Neuronal stem cell (in vitro differentiated cells): ENCODE data around the gene RRM2.

Experiments used
- DNase-seq: peaks from one replicate; pipeline ENCODE4 v3.0.0-alpha.2; 2013; ENCODE audit warnings: low spot score
- H2AFZ ChIP-seq: one replicate; pipeline ENCODE4 v1.6.1; 2013; ENCODE audit warnings: mild to moderate bottlenecking, low read length, inconsistent platforms
- H2AK5ac ChIP-seq: 2 replicates; pipeline ENCODE4 v1.6.1; 2013; ENCODE audit warnings: low read depth, mild to moderate bottlenecking, inconsistent platforms, low read length, moderate library complexity, mixed read lengths
- H2BK120ac ChIP-seq: 2 replicates; pipeline ENCODE4 v1.6.1; 2013; ENCODE audit warnings: low read depth, mild to moderate bottlenecking, inconsistent platforms, low read length, moderate library complexity, mixed read lengths
- H2BK12ac ChIP-seq: one replicate; pipeline ENCODE4 v1.6.1; 2013; ENCODE audit warnings: low read length, inconsistent platforms
- H2BK15ac ChIP-seq: 2 replicates; pipeline ENCODE4 v1.6.1; 2013; ENCODE audit warnings: mild to moderate bottlenecking, low read length, inconsistent platforms, mixed read lengths
- H2BK5ac ChIP-seq: one replicate; pipeline ENCODE4 v1.6.1; 2013; ENCODE audit warnings: inconsistent platforms, mild to moderate bottlenecking, low read length, moderate library complexity
- H3K14ac ChIP-seq: one replicate; pipeline ENCODE4 v1.6.1; 2013; ENCODE audit warnings: low read length, inconsistent platforms
- H3K18ac ChIP-seq: 2 replicates; pipeline ENCODE4 v1.6.1; 2013; ENCODE audit warnings: low read length, inconsistent platforms
- H3K23ac ChIP-seq: 2 replicates; pipeline ENCODE4 v1.6.1; 2013; ENCODE audit warnings: low read depth, mild to moderate bottlenecking, mixed read lengths, low read length, inconsistent platforms; ENCODE audit not compliant: poor library complexity
- H3K27ac ChIP-seq: replicated peaks from 3 replicates; pipeline ENCODE4 v1.5.1; 2013; ENCODE audit warnings: low read length, inconsistent platforms
- H3K27me3 ChIP-seq, 3 experiments: 2 replicates each; pipeline ENCODE4 v1.6.1; 2013; ENCODE audit warnings: low read length in 3 of 3, mild to moderate bottlenecking in 2 of 3, inconsistent platforms in 1 of 3, low read depth in 1 of 3, mixed read lengths in 1 of 3, moderate library complexity in 1 of 3; ENCODE audit not compliant: control insufficient read depth in 3 of 3, insufficient read depth in 3 of 3
- H3K36me3 ChIP-seq, 2 donors: replicated peaks in 1 of 2; 2 replicates each; pipeline ENCODE4 v1.6.1; 2013; ENCODE audit warnings: low read length in 2 of 2; ENCODE audit not compliant: control insufficient read depth in 2 of 2, insufficient read depth in 2 of 2
- H3K4ac ChIP-seq: 2 replicates; pipeline ENCODE4 v1.6.1; 2013; ENCODE audit warnings: inconsistent platforms, mild to moderate bottlenecking, low read length, moderate library complexity
- H3K4me1 ChIP-seq, 2 donors: 1 replicate in 1 of 2; 2 replicates in 1 of 2; pipeline ENCODE4 v1.6.1; 2013; ENCODE audit warnings: low read length in 2 of 2, low read depth in 1 of 2; ENCODE audit not compliant: control insufficient read depth in 2 of 2, insufficient read depth in 1 of 2
- H3K4me2 ChIP-seq: one replicate; pipeline ENCODE4 v1.6.1; 2013; ENCODE audit warnings: mild to moderate bottlenecking, low read length, inconsistent platforms; ENCODE audit not compliant: insufficient read depth, poor library complexity, severe bottlenecking
- H3K4me3 ChIP-seq, 2 donors: 2 replicates each; pipeline ENCODE4 v1.5.1; 2013; ENCODE audit warnings: low read length in 2 of 2, mild to moderate bottlenecking in 2 of 2, inconsistent platforms in 1 of 2, moderate library complexity in 1 of 2
- H3K79me1 ChIP-seq: one replicate; pipeline ENCODE4 v1.6.1; 2013; ENCODE audit warnings: low read depth, mild to moderate bottlenecking, inconsistent platforms, low read length, moderate library complexity
- H3K9ac ChIP-seq: one replicate; pipeline ENCODE4 v1.6.1; 2013; ENCODE audit warnings: mild to moderate bottlenecking, low read depth, low read length, inconsistent platforms; ENCODE audit not compliant: poor library complexity
- H3K9me3 ChIP-seq, 2 donors: replicated peaks in 1 of 2; 2 replicates each; pipeline versions ENCODE3 to v1.6.1; 2013; ENCODE audit warnings: low read length in 2 of 2, mild to moderate bottlenecking in 2 of 2, inconsistent platforms in 1 of 2, low read depth in 1 of 2, mixed read lengths in 1 of 2, moderate library complexity in 1 of 2; ENCODE audit not compliant: control insufficient read depth in 2 of 2, insufficient read depth in 1 of 2
- H4K8ac ChIP-seq: one replicate; pipeline ENCODE4 v1.6.1; 2013; ENCODE audit warnings: low read depth, mild to moderate bottlenecking, inconsistent platforms, low read length, moderate library complexity
- H4K91ac ChIP-seq: one replicate; pipeline ENCODE4 v1.6.1; 2013; ENCODE audit warnings: low read length, low read depth, mild to moderate bottlenecking, inconsistent platforms; ENCODE audit not compliant: poor library complexity
- WGBS, 2 donors: extraction: QIAGEN DNeasy Blood & Tissue Kit; methylation state at CpG; one replicate each; pipeline ENCODE4 v1.1.7; 2013; ENCODE audit warnings: missing lambda C conversion rate in 2 of 2, mixed read lengths in 1 of 2; ENCODE audit not compliant: insufficient read length in 2 of 2, insufficient replicate concordance in 1 of 2; ENCODE audit errors: extremely low coverage in 2 of 2; 5-methylcytosine and 5-hydroxymethylcytosine counted together

The RRM2 gene

GRCh38 chr2:10159581-10160131 lies 37.1 kb downstream of the RRM2 start:
- H3K27me3 ChIP-seq: no peaks in the 10 kb centered on the region
- no peak overlapping the region for H2BK5ac ChIP-seq
- no peak overlapping the region for H3K18ac ChIP-seq
- H4K91ac ChIP-seq: no peak overlapping the region
- no peak overlapping the region for H2BK120ac ChIP-seq
- peaks cover 10 to 45% of the 10 kb centered on the region in 2 donors for H3K36me3 ChIP-seq
- H3K4ac ChIP-seq: no peak overlapping the region
- peak overlapping the region; percentile 76 for H2AFZ ChIP-seq
- no peak overlapping the region for H4K8ac ChIP-seq
- H3K27ac ChIP-seq: no peak overlapping the region
- no peak overlapping the region for H2BK15ac ChIP-seq
- no peaks in the 10 kb centered on the region for H3K9me3 ChIP-seq
- H3K79me1 ChIP-seq: no peaks in the 10 kb centered on the region
- WGBS, 2 donors: no CpG with 5 or more reads among the region's 11 CpGs
- peaks cover 14 to 16% of the 10 kb centered on the region in 2 donors for H3K4me1 ChIP-seq
- no peak overlapping the region for H3K23ac ChIP-seq
- H2AK5ac ChIP-seq: no peak overlapping the region
- no peak overlapping the region for H3K9ac ChIP-seq
- H2BK12ac ChIP-seq: no peak overlapping the region
- no peak for DNase-seq
- no peak overlapping the region for H3K4me2 ChIP-seq
- no peak overlapping the region for H3K4me3 ChIP-seq
- H3K14ac ChIP-seq: no peak overlapping the region

DNA sequence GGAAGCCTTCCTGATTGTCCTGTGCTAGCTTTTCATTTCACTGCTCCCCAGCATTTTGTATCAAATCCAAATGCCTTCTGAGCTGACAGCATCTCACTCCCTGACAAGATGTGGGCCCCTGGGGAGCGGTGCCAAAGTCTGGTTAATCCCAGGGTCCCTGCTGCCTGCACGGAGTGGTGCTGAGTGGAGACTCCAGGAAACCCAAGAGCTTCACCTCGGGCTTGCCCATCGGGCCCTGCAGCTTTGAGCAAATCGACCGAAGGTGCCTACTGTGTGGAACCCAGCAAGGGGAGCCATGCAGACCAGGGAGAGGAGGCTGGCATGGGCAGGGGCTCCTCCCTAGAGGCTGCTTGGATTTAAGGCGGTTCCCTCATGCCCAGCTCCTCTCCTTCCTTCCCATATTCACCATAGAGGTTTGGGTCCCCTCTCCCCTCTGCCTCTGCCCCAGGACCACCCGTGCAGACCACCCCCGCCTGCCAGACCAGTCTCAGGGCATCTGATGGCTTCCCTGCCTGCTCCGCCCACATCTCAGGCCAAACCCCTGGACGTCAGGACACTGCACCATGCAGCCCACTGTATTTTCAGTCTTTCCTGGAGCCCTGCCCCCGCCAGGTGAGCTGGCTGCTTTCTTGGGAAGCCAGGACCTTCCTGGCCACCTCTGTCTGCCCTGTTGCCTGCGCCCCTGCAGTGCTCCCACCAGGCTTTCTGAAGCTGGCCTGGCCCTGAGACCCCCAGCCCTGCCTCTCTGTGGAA lies 37.8 kb downstream of the RRM2 start:
- no peak overlapping the region for H3K4me2 ChIP-seq
- H3K27me3 ChIP-seq: no peaks in the 10 kb centered on the region
- H3K36me3 ChIP-seq: peaks cover 10 to 46% of the 10 kb centered on the region in 2 donors
- no peak overlapping the region for H4K91ac ChIP-seq
- peak overlapping the region; percentile 25 for H3K23ac ChIP-seq
- DNase-seq: no peak
- peak overlapping the region; percentile 66 for H3K18ac ChIP-seq
- no peak overlapping the region for H3K4me3 ChIP-seq
- no peak overlapping the region for H2AFZ ChIP-seq
- H3K14ac ChIP-seq: no peak overlapping the region
- H3K4me1 ChIP-seq: peaks cover 14 to 16% of the 10 kb centered on the region in 2 donors
- no peaks in the 10 kb centered on the region for H3K9me3 ChIP-seq
- H2BK120ac ChIP-seq: no peak overlapping the region
- H3K27ac ChIP-seq: no peak overlapping the region
- no peak overlapping the region for H2BK12ac ChIP-seq
- H4K8ac ChIP-seq: no peak overlapping the region
- no peaks in the 10 kb centered on the region for H3K79me1 ChIP-seq
- no peak overlapping the region for H2BK15ac ChIP-seq
- WGBS, 2 donors: no CpG with 5 or more reads among the region's 13 CpGs
- no peak overlapping the region for H3K9ac ChIP-seq
- H2AK5ac ChIP-seq: peak overlapping the region; percentile 6
- peak overlapping the region; percentile 15 for H3K4ac ChIP-seq
- no peak overlapping the region for H2BK5ac ChIP-seq

- Histone ChIP-seq H3K9me3 (no peaks in the 10 kb centered on the region), H3K4ac (no peak overlapping the region), H2AK5ac (no peak overlapping the region), H2AFZ (no peak overlapping the region), H3K14ac (no peak overlapping the region), H3K4me1 (peaks cover 14 to 16% of the 10 kb centered on the region in 2 donors), H4K91ac (no peak overlapping the region), H2BK5ac (no peak overlapping the region), H2BK15ac (no peak overlapping the region), H3K27ac (no peak overlapping the region), H3K18ac (no peak overlapping the region), H3K79me1 (no peaks in the 10 kb centered on the region), H3K9ac (no peak overlapping the region), H3K36me3 (peaks cover 5 to 40% of the 10 kb centered on the region in 2 donors), H3K4me2 (no peak overlapping the region), H2BK120ac (no peak overlapping the region), H3K4me3 (no peak overlapping the region), H4K8ac (no peak overlapping the region), H3K23ac (no peak overlapping the region), H2BK12ac (no peak overlapping the region), H3K27me3 (no peaks in the 10 kb centered on the region)
- WGBS, 2 donors: no CpG with 5 or more reads among the region's 12 CpGs
- no peak for DNase-seq
Measured at GRCh38 chr2:10161206-10161931, 38.8 kb downstream of the RRM2 start.

DNA sequence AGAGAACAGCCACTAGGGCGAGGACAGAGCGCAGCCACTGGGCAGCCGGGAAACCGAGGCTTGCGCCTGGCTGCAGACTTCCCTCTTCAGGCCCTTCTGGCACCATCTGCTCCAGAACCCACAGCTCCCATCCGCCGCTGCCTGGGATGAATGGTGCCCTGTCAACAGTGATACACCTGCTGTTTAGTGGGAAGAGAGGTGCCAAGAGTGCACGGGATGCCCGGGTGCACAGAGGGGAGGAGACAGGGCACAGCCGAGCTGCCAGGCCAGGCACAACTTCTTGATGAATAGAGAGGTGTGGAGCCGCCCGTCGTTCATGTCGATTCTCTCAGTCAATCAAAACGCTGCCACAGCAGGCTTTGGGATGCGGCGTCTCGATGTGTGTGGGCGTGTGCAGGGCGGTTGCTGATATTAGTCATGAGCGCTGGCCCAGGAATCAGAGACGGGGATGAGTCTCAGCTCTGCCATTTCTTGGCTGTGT lies 39.5 kb downstream of the RRM2 start:
- no peak overlapping the region for H3K4me2 ChIP-seq

More for the DNA sequence above, 39.5 kb downstream of the RRM2 start:
- no peak overlapping the region for H3K18ac ChIP-seq
- H2AK5ac ChIP-seq: peak overlapping the region; percentile 31
- no peak overlapping the region for H3K4me3 ChIP-seq
- H3K14ac ChIP-seq: no peak overlapping the region
- no peak overlapping the region for H2BK120ac ChIP-seq
- WGBS, 2 donors: no CpG with 5 or more reads among the region's 22 CpGs
- H2BK12ac ChIP-seq: no peak overlapping the region
- H3K4me1 ChIP-seq: peaks cover 14 to 16% of the 10 kb centered on the region in 2 donors
- no peak for DNase-seq
- H2AFZ ChIP-seq: no peak overlapping the region
- H3K27me3 ChIP-seq: no peaks in the 10 kb centered on the region
- no peak overlapping the region for H4K91ac ChIP-seq
- H3K4ac ChIP-seq: no peak overlapping the region
- H2BK15ac ChIP-seq: no peak overlapping the region
- H3K9me3 ChIP-seq: no peaks in the 10 kb centered on the region
- H3K9ac ChIP-seq: peak overlapping the region; percentile 0
- H3K79me1 ChIP-seq: no peaks in the 10 kb centered on the region
- H3K23ac ChIP-seq: peak overlapping the region; percentile 45
- H3K27ac ChIP-seq: no peak overlapping the region
- H4K8ac ChIP-seq: no peak overlapping the region
- H3K36me3 ChIP-seq: peaks cover 6 to 42% of the 10 kb centered on the region in 2 donors
- H2BK5ac ChIP-seq: no peak overlapping the region
